Vagina (tissue), 2 donors: ENCODE results near the gene OR51Q1.

ENCODE experiments used
- CTCF ChIP-seq, 3 experiments: fragments of 450-650 bp in 2 of 3; fragments of 200-600 bp in 1 of 3; sonication (generic) in 1 of 3; IDR thresholded peaks; one replicate each; pipeline ENCODE4 v1.5.1; 2017 to 2019; ENCODE audit warnings: antibody characterized with exemption in 3 of 3, mild to moderate bottlenecking in 2 of 3, moderate library complexity in 2 of 3
- POLR2A ChIP-seq, 2 donors: fragments of 450-650 bp; IDR thresholded peaks; one replicate each; pipeline ENCODE4 v1.6.1; 2017; ENCODE audit warnings: antibody characterized with exemption in 2 of 2, mild to moderate bottlenecking in 2 of 2, moderate library complexity in 2 of 2
- POLR2AphosphoS5 ChIP-seq, 2 donors: sonication (generic); formaldehyde crosslinking; IDR thresholded peaks; one replicate each; pipeline ENCODE4 v1.9.0; 2017; ENCODE audit warnings: antibody characterized with exemption in 2 of 2, mild to moderate bottlenecking in 2 of 2, low read depth in 1 of 2; ENCODE audit not compliant: insufficient read depth in 1 of 2

- TF ChIP-seq CTCF (IDR thresholded peaks at IDR 0.05) (no peak), POLR2A (IDR thresholded peaks at IDR 0.05) (no peak), POLR2AphosphoS5 (IDR thresholded peaks at IDR 0.05; ENCODE audit: insufficient read depth in 1 of 2, low read depth in 1 of 2) (no peak)
Measured at GRCh38 chr11:5384335-5384734, 37.6 kb upstream of the OR51Q1 start.
